Measurements from ENCODE around the gene GABRB2. TPM values are rescaled to one million over a fixed set of nuclear protein-coding genes. Genes with fewer than 3 reads are reported as not detected.

GABRB2 gene
- not detected in 2 replicates for total RNA-seq (2014; rRNA removed; shearing (Covaris generic))
- polyA plus RNA-seq (2016; fragmentation: Nextera tagmentation; extraction: Ambion mirVana), result not detected in 2 replicates

- in situ Hi-C loops (cut with MboI), result no loop called here
Observed at GRCh38 chr5:161546470-161547301, at the start of gene GABRB2. Gene GABRB2 (minus strand): TSS chr5:161546725. CDS start chr5:161546643, 82 bp downstream.

GRCh38 chr5:161585798-161586197, 39.3 kb upstream of the GABRB2 start:
- Histone ChIP-seq H2AFZ (no peak overlapping the region), H3K9ac (no peak overlapping the region), H3K79me2 (ENCODE audit: insufficient read depth) (no peaks in the 10 kb centered on the region), H3K36me3 (ENCODE audit: low read depth) (no peaks in the 10 kb centered on the region), H3F3A (ENCODE audit: insufficient read depth) (no peaks in the 10 kb centered on the region), H3K9me2 (ENCODE audit: insufficient read depth) (no peaks in the 10 kb centered on the region), H3K27ac (no peak overlapping the region), H3K4me3 (no peak overlapping the region), H3K27me3 (replicated peaks; ENCODE audit: insufficient read depth) (no peaks in the 10 kb centered on the region), H4K20me1 (ENCODE audit: insufficient read depth) (no peaks in the 10 kb centered on the region), H3K9me3 (ENCODE audit: low read depth) (peaks cover 3% of the 10 kb centered on the region), H3K4me2 (ENCODE audit: unreplicated experiment) (no peak overlapping the region), H3K4me1 (ENCODE audit: insufficient read depth) (no peaks in the 10 kb centered on the region)
- in situ Hi-C loops (cut with MboI), result no loop called here
- no peak for DNase-seq
- TF ChIP-seq EZH2 (IDR thresholded peaks at IDR 0.05; ENCODE audit: insufficient read depth, poor library complexity, severe bottlenecking) (no peak), EZH2phosphoT487 (IDR thresholded peaks at IDR 0.05; ENCODE audit: insufficient read depth, low read depth) (no peak)
- WGBS, 2 experiments (ENCODE audit: low coverage in 1 of 2, low lambda C conversion rate in 2 of 2, missing lambda C conversion rate in 2 of 2), result 0 to 5% methylated on average over 1 of the region's 1 CpG

More at GRCh38 chr5:161546470-161547301, at the start of gene GABRB2:
- no peaks in the 10 kb centered on the region for H3K4me1 ChIP-seq (ENCODE audit: insufficient read depth)
- peak; percentile 61 for DNase-seq
- TF ChIP-seq EZH2 (IDR thresholded peaks at IDR 0.05; ENCODE audit: insufficient read depth, poor library complexity, severe bottlenecking), result no peak
- TF ChIP-seq EZH2phosphoT487 (IDR thresholded peaks at IDR 0.05; ENCODE audit: insufficient read depth, low read depth), result no peak
- WGBS, 2 experiments (ENCODE audit: low coverage in 1 of 2, low lambda C conversion rate in 2 of 2, missing lambda C conversion rate in 2 of 2), result 7 to 8% methylated on average over 26 to 31 of the region's 31 CpGs
- peak within 1 kb of the TSS; percentile 58 for H3K4me3 ChIP-seq
- H3K9me3 ChIP-seq (ENCODE audit: low read depth), result no peaks in the 10 kb centered on the region
- peak within 1 kb of the TSS; percentile 69 for H3K4me2 ChIP-seq (ENCODE audit: unreplicated experiment)
- H3K27ac ChIP-seq, result no peak within 1 kb of the TSS
- no peaks in the 10 kb centered on the region for H3K36me3 ChIP-seq (ENCODE audit: low read depth)
- no peaks in the 10 kb centered on the region for H3F3A ChIP-seq (ENCODE audit: insufficient read depth)
- H4K20me1 ChIP-seq (ENCODE audit: insufficient read depth), result no peaks in the 10 kb centered on the region
- H3K9me2 ChIP-seq (ENCODE audit: insufficient read depth), result no peaks in the 10 kb centered on the region
- no peaks in the 10 kb centered on the region for H3K79me2 ChIP-seq (ENCODE audit: insufficient read depth)
- peaks cover 20% of the 10 kb centered on the region for H3K27me3 ChIP-seq (replicated peaks; ENCODE audit: insufficient read depth)
- H3K9ac ChIP-seq, result no peak within 1 kb of the TSS
- no peak within 1 kb of the TSS for H2AFZ ChIP-seq

- Histone ChIP-seq H3K27me3 (replicated peaks; ENCODE audit: insufficient read depth) (no peaks in the 10 kb centered on the region), H3K9me3 (ENCODE audit: low read depth) (peaks cover 3% of the 10 kb centered on the region), H3K9ac (no peak overlapping the region), H3K4me3 (no peak overlapping the region), H3K9me2 (ENCODE audit: insufficient read depth) (no peaks in the 10 kb centered on the region), H3K4me1 (ENCODE audit: insufficient read depth) (no peaks in the 10 kb centered on the region), H3K79me2 (ENCODE audit: insufficient read depth) (no peaks in the 10 kb centered on the region), H2AFZ (no peak overlapping the region), H3K4me2 (ENCODE audit: unreplicated experiment) (no peak overlapping the region), H3K27ac (no peak overlapping the region), H3F3A (ENCODE audit: insufficient read depth) (no peaks in the 10 kb centered on the region), H4K20me1 (ENCODE audit: insufficient read depth) (no peaks in the 10 kb centered on the region), H3K36me3 (ENCODE audit: low read depth) (no peaks in the 10 kb centered on the region)
- WGBS, 2 experiments (ENCODE audit: low coverage in 1 of 2, low lambda C conversion rate in 2 of 2, missing lambda C conversion rate in 2 of 2), result 56 to 62% methylated on average over 5 of the region's 5 CpGs
- in situ Hi-C loops (cut with MboI), result no loop called here
- no peak for DNase-seq
- TF ChIP-seq EZH2 (IDR thresholded peaks at IDR 0.05; ENCODE audit: insufficient read depth, poor library complexity, severe bottlenecking) (no peak), EZH2phosphoT487 (IDR thresholded peaks at IDR 0.05; ENCODE audit: insufficient read depth, low read depth) (no peak)
Observed at GRCh38 chr5:161580621-161581020, 34.1 kb upstream of the GABRB2 start.

- no peak for DNase-seq
- no peaks in the 10 kb centered on the region; the same call in 1 of the 2 replicates for H4K20me1 ChIP-seq (ENCODE audit: insufficient read depth)
- H3F3A ChIP-seq (ENCODE audit: insufficient read depth), result no peaks in the 10 kb centered on the region
- TF ChIP-seq EZH2 (IDR thresholded peaks at IDR 0.05; ENCODE audit: insufficient read depth, poor library complexity, severe bottlenecking), result no peak
- H3K9ac ChIP-seq, result no peak overlapping the region
- H3K9me3 ChIP-seq (ENCODE audit: low read depth), result no peaks in the 10 kb centered on the region
- no peak overlapping the region for H3K4me3 ChIP-seq
- H3K36me3 ChIP-seq (ENCODE audit: low read depth), result no peaks in the 10 kb centered on the region
- no peaks in the 10 kb centered on the region for H3K79me2 ChIP-seq (ENCODE audit: insufficient read depth)
- no peaks in the 10 kb centered on the region for H3K4me1 ChIP-seq (ENCODE audit: insufficient read depth)
- in situ Hi-C loops (cut with MboI), result no loop called here
- H3K27me3 ChIP-seq (replicated peaks; ENCODE audit: insufficient read depth), result no peaks in the 10 kb centered on the region
- H3K27ac ChIP-seq, result no peak overlapping the region
- 21 to 22% methylated on average over 3 of the region's 3 CpGs for WGBS, 2 experiments (ENCODE audit: low coverage in 1 of 2, low lambda C conversion rate in 2 of 2, missing lambda C conversion rate in 2 of 2)
- H2AFZ ChIP-seq, result no peak overlapping the region
- no peaks in the 10 kb centered on the region for H3K9me2 ChIP-seq (ENCODE audit: insufficient read depth)
- H3K4me2 ChIP-seq (ENCODE audit: unreplicated experiment), result no peak overlapping the region
Observed at GRCh38 chr5:161572914-161573313, 26.4 kb upstream of the GABRB2 start.
